ENCODE data around the gene CXCL12.
A peak's percentile ranks its signal among the peaks of the same experiment; 100 is the strongest.

CXCL12 gene

DNA sequence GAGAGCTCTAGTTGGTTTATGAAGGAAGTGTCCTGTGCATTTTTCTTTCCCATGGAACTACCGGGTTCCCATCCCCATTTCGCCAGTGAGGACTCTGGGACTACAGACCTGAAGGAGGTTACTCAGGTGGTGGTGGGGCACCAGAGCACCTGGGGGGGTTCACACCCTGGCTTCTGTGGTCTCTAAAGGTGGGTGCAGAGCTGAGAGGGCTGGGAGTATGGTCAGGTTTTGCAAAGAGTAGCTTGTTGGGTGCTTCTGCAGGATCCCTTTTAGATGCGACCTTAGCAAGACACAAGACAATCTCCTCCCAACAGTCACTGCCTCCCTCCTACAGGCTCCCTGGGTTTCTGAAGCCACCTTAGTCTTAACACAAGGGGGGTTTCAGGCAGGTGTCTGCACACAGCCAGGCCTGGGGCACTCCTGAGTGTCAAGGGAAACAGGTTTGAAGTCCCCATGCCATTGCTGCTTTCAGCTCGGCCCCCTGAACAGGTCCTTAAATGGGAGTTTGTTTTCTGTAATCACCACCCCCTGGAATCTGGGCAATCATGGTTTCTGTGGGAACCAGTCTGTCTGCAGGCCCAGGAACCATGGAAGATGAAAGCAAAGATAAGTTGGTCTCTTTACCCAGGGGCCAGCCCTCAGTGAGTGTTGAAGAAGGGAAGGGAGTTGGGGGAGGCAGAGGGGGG lies 9.9 kb upstream of the CXCL12 start:
- Mint-ChIP-seq H3K36me3 (ENCODE audit: low read depth) (no peaks in the 10 kb centered on the region), H3K4me3 (no peak overlapping the region), H3K4me1 (ENCODE audit: low read depth) (no peaks in the 10 kb centered on the region), H3K27me3 (ENCODE audit: low read depth) (peaks cover 3% of the 10 kb centered on the region), H3K9me3 (no peaks in the 10 kb centered on the region), H3K27ac (no peak overlapping the region)

DNA sequence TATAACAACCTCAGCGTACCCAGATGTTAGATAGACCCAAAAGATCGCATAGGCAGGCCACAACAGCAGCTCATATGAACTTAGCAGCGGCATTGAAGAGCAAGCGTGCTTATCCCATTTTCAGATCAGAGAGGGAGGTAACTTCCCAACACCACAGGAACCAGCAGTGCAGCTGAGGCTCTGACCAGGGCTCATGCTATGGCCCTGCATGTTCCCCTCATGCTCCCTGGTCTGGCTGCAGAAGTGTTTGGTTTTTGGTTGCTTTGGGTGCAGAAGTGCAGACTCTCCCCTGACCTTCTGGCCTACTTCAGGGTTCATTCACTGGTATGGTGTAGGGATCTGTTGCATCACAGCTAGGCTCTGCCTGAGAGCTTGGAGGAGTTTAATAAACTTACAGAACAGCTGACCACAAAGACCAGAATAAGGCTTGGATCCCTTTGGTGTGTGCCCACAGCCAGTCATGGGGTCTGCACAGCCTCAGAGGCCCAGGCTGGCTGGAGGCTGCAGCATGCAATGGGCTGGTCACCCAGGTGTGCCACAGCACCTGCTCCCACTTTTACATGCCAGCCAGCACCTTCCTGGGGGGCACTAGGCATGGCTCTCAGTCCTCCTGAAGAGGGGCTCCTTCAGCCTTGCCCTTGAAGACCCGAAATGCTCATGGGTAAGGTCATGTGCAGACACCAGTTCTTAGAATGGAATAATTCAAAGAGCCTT lies 9.1 kb upstream of the CXCL12 start:
- Mint-ChIP-seq H3K27me3 (ENCODE audit: low read depth) (peaks cover 3% of the 10 kb centered on the region), H3K36me3 (ENCODE audit: low read depth) (no peaks in the 10 kb centered on the region), H3K4me1 (ENCODE audit: low read depth) (no peaks in the 10 kb centered on the region), H3K4me3 (no peak overlapping the region), H3K27ac (no peak overlapping the region), H3K9me3 (no peaks in the 10 kb centered on the region)

DNA sequence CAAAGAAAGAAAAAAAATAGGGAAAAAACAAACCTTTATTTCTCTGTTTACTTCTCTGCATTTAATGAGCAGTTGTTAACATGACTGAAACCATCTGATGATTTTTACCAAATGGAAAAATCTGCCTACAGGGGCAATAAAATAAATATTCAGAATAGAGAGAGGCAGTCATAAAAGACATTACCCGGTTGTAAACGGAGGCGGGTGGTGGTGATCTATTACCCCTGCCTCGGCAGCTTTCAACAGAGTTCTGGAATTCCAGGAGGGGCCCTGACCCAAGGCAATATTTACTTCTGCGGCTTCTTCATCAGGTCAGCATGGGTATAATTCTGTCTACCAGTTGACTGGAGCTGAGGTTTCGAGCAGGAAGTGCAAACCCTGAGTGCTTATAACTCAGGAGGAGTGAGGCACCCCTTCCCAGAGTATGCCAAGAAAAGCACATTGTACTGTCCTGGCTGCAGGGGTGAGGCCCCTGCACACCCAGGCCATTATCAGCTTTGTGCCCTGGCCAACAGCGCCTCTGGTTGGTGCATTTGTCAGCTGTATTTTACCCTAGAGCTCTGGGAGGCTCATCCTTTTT lies 8.2 kb upstream of the CXCL12 start:
- Mint-ChIP-seq H3K27me3 (ENCODE audit: low read depth) (peaks cover 3% of the 10 kb centered on the region), H3K4me3 (no peak overlapping the region), H3K36me3 (ENCODE audit: low read depth) (no peaks in the 10 kb centered on the region), H3K27ac (no peak overlapping the region), H3K9me3 (no peaks in the 10 kb centered on the region), H3K4me1 (ENCODE audit: low read depth) (no peaks in the 10 kb centered on the region)

DNA sequence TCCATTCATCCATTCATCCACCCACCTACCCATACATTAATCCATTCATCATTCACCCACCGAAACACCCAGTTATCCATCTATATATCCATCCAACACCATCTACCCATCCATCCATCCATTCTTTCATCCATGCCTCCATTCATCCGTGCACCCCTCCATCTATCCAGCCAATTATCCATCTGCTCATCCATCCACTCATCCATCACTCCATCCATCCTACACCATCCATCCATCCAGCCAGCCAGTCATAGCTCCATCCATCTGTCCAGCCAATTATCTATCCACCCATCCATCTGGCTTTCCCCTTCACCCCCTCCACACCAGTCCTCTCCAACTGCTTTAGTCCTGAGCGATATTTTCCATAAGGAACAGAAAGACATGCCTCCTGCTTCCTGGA lies 7.5 kb upstream of the CXCL12 start:
- Mint-ChIP-seq H3K36me3 (ENCODE audit: low read depth) (no peaks in the 10 kb centered on the region), H3K4me1 (ENCODE audit: low read depth) (no peaks in the 10 kb centered on the region), H3K27me3 (ENCODE audit: low read depth) (peaks cover 8% of the 10 kb centered on the region), H3K9me3 (no peaks in the 10 kb centered on the region), H3K27ac (no peak overlapping the region), H3K4me3 (no peak overlapping the region)

DNA sequence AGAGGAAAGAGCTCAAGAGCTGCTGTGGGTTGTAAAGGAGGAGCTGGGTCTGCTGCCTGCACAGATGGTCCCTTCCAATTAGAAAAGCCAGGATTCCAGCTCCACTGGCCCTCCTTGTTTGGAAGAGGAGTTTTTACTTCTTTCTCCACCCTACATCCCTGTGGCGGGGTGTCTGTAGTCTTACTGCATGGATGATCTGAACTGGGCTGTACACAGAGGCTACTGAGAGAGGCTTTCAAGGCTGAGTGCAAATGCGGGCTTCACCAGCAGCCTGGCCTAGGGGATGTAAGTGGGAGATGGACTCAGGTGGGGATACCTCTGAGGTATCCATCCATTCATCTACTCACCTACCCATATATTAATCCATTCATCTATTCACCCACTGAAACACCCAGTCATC lies 7.1 kb upstream of the CXCL12 start:
- no peak overlapping the region for H3K4me3 Mint-ChIP-seq
- no peaks in the 10 kb centered on the region for H3K36me3 Mint-ChIP-seq (ENCODE audit: low read depth)
- H3K4me1 Mint-ChIP-seq (ENCODE audit: low read depth) = no peaks in the 10 kb centered on the region
- peaks cover 9% of the 10 kb centered on the region for H3K27me3 Mint-ChIP-seq (ENCODE audit: low read depth)
- no peak overlapping the region for H3K27ac Mint-ChIP-seq
- H3K9me3 Mint-ChIP-seq = no peaks in the 10 kb centered on the region

DNA sequence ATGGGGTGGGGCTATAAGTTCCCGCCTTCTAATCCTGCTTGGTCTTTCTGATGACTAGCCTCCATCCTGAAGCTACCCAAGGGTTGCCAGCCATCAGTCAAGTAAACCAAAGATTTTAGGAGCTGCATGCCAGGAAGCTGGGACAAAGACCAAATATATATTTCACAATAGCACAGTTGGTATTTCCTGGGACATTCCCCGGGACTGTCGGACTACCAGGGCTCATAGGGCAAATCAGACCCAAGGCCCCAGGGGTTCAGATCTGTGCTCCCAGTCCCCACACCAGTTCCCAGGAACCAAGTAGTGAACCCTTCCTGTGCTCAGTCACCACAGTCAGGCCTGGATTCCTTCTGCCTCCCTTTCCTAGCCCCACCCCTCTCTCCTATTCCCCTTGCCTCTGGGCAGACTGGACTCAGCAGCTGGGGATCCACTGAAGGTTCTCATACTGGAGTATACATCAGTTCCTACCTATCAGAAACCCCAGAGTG lies 5.7 kb upstream of the CXCL12 start:
- Mint-ChIP-seq H3K4me1 (ENCODE audit: low read depth) (peaks cover 1% of the 10 kb centered on the region), H3K9me3 (no peaks in the 10 kb centered on the region), H3K36me3 (ENCODE audit: low read depth) (peaks cover 1% of the 10 kb centered on the region), H3K27me3 (ENCODE audit: low read depth) (peaks cover 13% of the 10 kb centered on the region), H3K27ac (no peak overlapping the region), H3K4me3 (no peak overlapping the region)

DNA sequence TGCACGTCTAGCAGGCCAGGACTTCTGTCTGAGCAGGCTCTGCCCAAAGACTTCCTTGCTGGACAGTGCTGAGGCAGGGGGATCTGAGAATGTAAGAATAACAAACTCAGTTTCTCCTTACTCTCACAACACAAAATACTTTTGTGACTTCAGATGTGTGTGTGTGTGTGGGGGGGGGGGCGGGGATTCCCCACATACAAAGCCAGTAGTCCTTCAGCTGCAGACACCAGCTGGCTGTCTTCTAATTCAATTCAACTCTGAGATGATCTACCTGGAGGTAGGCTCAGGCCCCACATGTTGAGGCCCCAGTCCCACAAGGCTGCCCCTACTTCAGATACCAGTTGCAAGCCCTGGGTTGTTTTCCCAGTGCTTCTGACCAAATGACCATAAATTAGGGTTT lies 4.7 kb upstream of the CXCL12 start:
- H3K36me3 Mint-ChIP-seq (ENCODE audit: low read depth) = peaks cover 2% of the 10 kb centered on the region
- peaks cover 2% of the 10 kb centered on the region for H3K4me1 Mint-ChIP-seq (ENCODE audit: low read depth)
- H3K27ac Mint-ChIP-seq = no peak overlapping the region
- H3K27me3 Mint-ChIP-seq (ENCODE audit: low read depth) = peaks cover 15% of the 10 kb centered on the region
- no peak overlapping the region for H3K4me3 Mint-ChIP-seq
- no peaks in the 10 kb centered on the region for H3K9me3 Mint-ChIP-seq

DNA sequence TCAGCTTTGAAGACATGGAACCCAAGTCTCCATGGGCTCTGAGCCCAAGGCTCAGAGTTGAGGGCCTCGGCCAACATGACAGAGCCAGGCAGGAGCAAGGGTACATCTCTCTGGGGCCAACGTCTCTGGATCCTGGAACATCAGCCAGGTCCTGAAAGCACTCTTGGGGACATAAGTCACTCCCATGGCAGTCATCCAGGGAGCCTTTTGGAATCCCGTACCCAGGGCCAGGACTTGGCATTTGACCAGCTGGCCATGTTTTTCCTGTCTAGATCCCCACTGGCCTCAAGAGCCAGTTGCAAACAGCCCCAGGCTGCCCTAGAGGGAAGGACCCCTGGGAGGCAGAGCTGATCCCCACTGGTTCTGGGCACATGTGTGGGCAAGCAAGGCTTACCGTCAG lies 4.3 kb upstream of the CXCL12 start:
- Mint-ChIP-seq H3K36me3 (ENCODE audit: low read depth) (peaks cover 2% of the 10 kb centered on the region), H3K4me1 (ENCODE audit: low read depth) (peaks cover 2% of the 10 kb centered on the region), H3K9me3 (no peaks in the 10 kb centered on the region), H3K27ac (no peak overlapping the region), H3K27me3 (ENCODE audit: low read depth) (peaks cover 15% of the 10 kb centered on the region), H3K4me3 (no peak overlapping the region)

DNA sequence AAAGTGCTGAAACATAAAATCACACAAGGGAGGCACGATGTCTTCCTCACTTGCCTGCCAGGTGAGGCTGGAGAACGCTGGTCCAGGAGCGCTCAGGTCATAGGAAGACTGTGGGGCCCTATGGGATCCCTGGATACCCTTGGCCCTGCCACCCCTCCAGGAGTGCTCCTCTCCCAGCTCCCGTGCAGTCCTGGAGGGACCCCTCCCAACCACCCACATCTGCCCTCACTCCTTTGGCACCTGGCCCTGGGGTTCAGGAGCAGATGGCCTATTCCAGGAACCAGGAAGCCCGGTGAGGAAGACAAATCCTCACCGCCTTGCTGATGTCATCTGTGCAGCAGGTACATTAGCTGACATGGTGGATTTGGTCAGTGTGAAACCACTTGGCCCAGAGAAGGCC lies 3.7 kb upstream of the CXCL12 start:
- no peak overlapping the region for H3K4me3 Mint-ChIP-seq
- no peaks in the 10 kb centered on the region for H3K9me3 Mint-ChIP-seq
- peaks cover 2% of the 10 kb centered on the region for H3K36me3 Mint-ChIP-seq (ENCODE audit: low read depth)
- H3K4me1 Mint-ChIP-seq (ENCODE audit: low read depth) = peaks cover 2% of the 10 kb centered on the region
- H3K27me3 Mint-ChIP-seq (ENCODE audit: low read depth) = peaks cover 19% of the 10 kb centered on the region
- H3K27ac Mint-ChIP-seq = no peak overlapping the region

DNA sequence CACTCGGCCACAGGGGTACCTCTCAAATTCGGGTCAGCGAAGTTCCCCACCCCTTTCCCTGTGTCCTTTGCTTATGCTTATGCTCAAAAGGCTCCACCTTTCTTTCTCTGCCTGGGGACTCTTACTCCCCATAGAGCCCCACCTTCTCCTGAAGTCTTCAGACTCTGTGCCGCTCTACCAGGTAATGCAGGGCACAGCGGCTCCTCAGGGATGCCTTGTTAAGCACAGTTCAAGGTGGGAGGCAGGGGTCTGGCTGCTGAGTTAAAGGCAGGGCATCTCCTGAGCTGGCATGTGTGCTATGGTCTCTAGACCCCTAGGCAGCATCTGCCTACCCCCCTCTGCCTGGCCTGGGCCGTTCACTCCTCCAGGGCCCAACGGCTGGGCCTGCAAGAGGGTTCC lies 3.0 kb upstream of the CXCL12 start:
- peaks cover 27% of the 10 kb centered on the region for H3K27me3 Mint-ChIP-seq (ENCODE audit: low read depth)
- H3K27ac Mint-ChIP-seq = no peak overlapping the region
- peaks cover 2% of the 10 kb centered on the region for H3K36me3 Mint-ChIP-seq (ENCODE audit: low read depth)
- H3K9me3 Mint-ChIP-seq = no peaks in the 10 kb centered on the region
- H3K4me3 Mint-ChIP-seq = no peak overlapping the region
- peaks cover 2% of the 10 kb centered on the region for H3K4me1 Mint-ChIP-seq (ENCODE audit: low read depth)

DNA sequence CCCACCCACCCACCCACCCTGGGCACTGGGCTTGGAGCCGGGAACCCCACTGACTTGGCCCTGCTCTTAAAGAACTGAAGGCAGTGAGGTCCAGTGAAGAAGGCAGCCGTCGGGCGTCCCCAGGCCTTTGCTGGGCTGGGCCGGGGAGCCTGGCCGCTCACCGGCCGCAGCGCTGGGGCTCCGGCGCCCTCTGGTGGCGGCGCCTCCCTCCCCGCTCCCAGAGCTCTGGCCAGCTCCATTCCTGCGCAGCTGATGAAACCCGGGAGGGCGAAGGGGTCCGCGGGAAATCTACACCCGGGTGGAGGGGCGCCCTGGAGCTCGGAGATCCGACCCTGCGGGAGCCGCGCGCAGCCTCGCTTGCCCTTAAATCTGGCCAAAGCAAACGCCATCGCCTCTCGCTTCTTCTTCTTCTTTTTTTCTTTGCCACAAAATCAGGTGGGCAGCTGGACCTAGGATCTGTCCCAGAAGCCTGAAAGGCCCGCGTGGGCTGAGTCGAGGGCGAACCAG lies 1.7 kb upstream of the CXCL12 start:
- peaks cover 2% of the 10 kb centered on the region for H3K4me1 Mint-ChIP-seq (ENCODE audit: low read depth)
- no peak overlapping the region for H3K4me3 Mint-ChIP-seq
- H3K27ac Mint-ChIP-seq = no peak overlapping the region
- H3K27me3 Mint-ChIP-seq (ENCODE audit: low read depth) = peaks cover 35% of the 10 kb centered on the region
- peaks cover 2% of the 10 kb centered on the region for H3K36me3 Mint-ChIP-seq (ENCODE audit: low read depth)
- no peaks in the 10 kb centered on the region for H3K9me3 Mint-ChIP-seq

DNA sequence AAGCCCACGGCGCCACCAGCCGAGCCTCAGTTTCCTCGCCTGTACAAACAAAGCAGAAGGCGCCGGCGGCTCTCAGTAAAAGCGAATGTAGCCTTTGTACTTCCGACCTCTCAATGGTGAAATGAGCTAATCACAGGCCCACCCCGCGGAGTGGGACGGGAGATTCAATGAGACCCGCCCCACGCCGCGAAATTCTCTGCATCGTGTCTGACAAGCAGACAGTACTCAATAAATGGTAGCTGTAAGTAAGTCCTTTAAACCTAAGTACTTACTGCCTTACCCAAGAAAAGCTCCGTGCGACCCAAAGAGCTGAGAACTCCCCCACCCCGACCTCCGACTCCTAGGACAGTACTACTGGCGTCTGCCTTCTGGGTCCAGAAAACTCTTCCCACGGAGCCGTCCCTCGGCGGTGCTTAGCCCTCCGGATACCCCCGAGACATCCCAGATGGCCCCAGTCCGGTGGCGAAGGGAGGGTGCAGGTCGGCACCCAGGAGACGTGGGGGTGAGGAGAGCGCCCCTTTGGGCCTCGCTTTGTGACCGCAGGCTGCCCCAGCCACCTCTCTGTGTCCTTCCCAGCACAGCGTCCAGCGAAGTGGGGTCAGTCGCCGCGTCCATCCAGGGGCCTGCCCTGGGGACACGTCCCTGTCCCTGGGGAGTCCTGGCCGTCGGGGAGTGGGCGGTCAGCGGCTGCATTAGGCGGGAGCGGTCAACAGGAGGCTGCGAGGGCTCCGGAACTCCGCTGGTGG lies 972 bp upstream of the CXCL12 start:
- Mint-ChIP-seq H3K4me1 (ENCODE audit: low read depth) (peaks cover 2% of the 10 kb centered on the region), H3K9me3 (no peaks in the 10 kb centered on the region), H3K27me3 (ENCODE audit: low read depth) (peaks cover 37% of the 10 kb centered on the region), H3K4me3 (peak overlapping the region; percentile 51), H3K36me3 (ENCODE audit: low read depth) (peaks cover 2% of the 10 kb centered on the region), H3K27ac (no peak overlapping the region)

DNA sequence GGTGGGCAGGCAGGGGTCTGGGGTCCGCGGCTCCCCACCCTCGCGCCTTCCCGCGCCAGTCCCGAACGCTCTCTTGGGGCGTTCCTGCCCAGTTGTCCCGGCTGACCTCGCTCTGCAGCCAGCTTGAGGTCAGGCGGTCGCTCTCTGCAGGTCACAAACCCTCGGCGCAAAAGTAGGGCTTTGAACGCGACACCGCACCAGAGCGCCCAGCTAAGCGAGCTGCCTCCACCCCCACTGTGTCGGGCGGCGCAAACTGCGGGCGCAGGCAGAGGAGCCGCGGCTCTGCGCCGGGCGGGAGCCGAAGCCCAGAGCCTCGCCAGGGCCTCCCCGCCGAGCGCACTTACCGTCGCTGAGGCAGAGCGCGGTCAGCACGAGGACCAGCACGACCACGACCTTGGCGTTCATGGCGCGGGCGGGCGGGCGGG lies 284 bp downstream of the CXCL12 start:
- Mint-ChIP-seq H3K9me3 (no peaks in the 10 kb centered on the region), H3K36me3 (ENCODE audit: low read depth) (peaks cover 2% of the 10 kb centered on the region), H3K4me1 (ENCODE audit: low read depth) (peaks cover 2% of the 10 kb centered on the region), H3K4me3 (no peak overlapping the region), H3K27ac (no peak overlapping the region), H3K27me3 (ENCODE audit: low read depth) (peaks cover 43% of the 10 kb centered on the region)

DNA sequence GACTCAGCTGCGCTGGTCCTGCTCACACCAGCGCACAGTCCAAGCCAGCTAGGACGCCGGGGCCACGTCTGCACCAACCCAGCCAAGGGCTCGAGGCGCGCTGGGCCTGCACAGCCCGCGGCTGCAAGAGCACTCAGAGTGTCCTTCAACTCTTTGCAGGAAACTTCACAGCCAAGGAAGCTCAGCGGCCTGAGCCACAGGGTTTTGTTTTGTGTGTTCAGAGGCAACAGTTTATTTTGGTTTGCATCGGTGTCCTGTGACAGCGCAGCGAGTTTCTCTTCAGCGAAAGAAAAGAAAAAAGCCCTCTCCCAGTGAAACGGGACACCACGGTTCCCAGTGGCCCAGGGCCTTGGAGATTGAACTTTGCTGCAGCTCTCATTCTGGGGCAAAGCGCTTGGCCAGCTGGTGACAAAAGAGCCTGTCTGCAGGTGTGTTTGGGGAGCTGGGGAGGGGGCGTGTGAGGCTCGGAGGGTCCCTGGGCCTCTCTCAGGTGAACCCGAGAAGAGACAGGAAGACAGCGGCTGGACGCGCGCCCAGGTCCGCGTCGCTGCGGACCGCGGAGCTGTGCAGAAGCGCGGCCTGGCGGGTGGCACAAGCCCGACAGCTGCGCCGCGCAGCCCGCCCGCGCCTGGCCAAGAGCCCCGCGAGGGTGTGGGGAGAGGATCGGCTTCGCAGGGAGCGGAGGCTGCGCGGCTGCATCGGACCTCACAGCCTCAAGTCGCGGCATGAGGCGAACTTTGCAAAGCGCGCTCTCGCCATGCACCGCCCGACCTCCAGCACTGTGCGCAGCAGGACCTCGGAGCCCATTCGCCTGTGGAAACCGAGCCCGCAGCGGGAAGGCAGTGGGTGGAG lies 922 bp downstream of the CXCL12 start:
- Mint-ChIP-seq H3K27me3 (ENCODE audit: low read depth) (peaks cover 43% of the 10 kb centered on the region), H3K36me3 (ENCODE audit: low read depth) (peaks cover 2% of the 10 kb centered on the region), H3K9me3 (no peaks in the 10 kb centered on the region), H3K27ac (no peak overlapping the region), H3K4me3 (no peak overlapping the region), H3K4me1 (ENCODE audit: low read depth) (peaks cover 2% of the 10 kb centered on the region)

Measured in T-helper 1 cell treated with Interleukin-12 subunit alpha and Interleukin-12 subunit beta and Interleukin-4 antibody, amounts not matched to agents 30 μg/mL and 1 μg/mL, for 36 hours (primary cell).